Measurements from ENCODE around the gene TFIP11. TPM values are rescaled to one million over a fixed set of nuclear protein-coding genes. Genes with fewer than 3 reads are reported as not detected.

The TFIP11 gene
- total RNA-seq, 2 experiments from 2014 or later: 50.8 to 55.5 TPM

- no peak for DNase-seq
- ChIA-PET CTCF (interaction anchor here (1.2 to 2.2 kb wide), 2 partner anchors 10 to 174 kb away, joined by 6 to 11 read pairs; no protein-coding TSS in a partner anchor), POLR2A (interaction anchor here (1.5 to 2.3 kb wide), 2 partner anchors 8 to 11 kb away, joined by 8 to 10 read pairs; partner anchors contain the start of genes HPS4 and SRRD)
- H3K4me3 Mint-ChIP-seq: no peak overlapping the region
- no peaks in the 10 kb centered on the region for H3K9me3 Mint-ChIP-seq
- no peak overlapping the region for H3K27ac Mint-ChIP-seq
- no peaks in the 10 kb centered on the region for H3K27me3 Mint-ChIP-seq
- H3K36me3 Mint-ChIP-seq (ENCODE audit: low read depth): peaks cover 78% of the 10 kb centered on the region
- peaks cover 14% of the 10 kb centered on the region for H3K4me1 Mint-ChIP-seq
Measured at GRCh38 chr22:26492220-26492619, 20.1 kb downstream of the TFIP11 start.

GRCh38 chr22:26489447-26490036, 22.7 kb downstream of the TFIP11 start:
- H3K27me3 Mint-ChIP-seq: no peaks in the 10 kb centered on the region
- peaks cover 61% of the 10 kb centered on the region for H3K36me3 Mint-ChIP-seq (ENCODE audit: low read depth)
- H3K4me1 Mint-ChIP-seq: peaks cover 31% of the 10 kb centered on the region
- CTCF ChIA-PET: interaction anchor here (1.4 kb wide), 1 partner anchor 14 kb away, joined by 4 read pairs; no protein-coding TSS in a partner anchor
- DNase-seq: no peak
- peak overlapping the region; percentile 65 for H3K27ac Mint-ChIP-seq
- H3K9me3 Mint-ChIP-seq: no peaks in the 10 kb centered on the region
- POLR2A ChIA-PET: interaction anchor here (0.7 to 1.5 kb wide), 2 partner anchors 14 to 183 kb away, joined by 3 read pairs; no protein-coding TSS in a partner anchor
- H3K4me3 Mint-ChIP-seq: no peak overlapping the region

GRCh38 chr22:26487996-26488395, 24.3 kb downstream of the TFIP11 start:
- Mint-ChIP-seq H3K27ac (no peak overlapping the region), H3K9me3 (no peaks in the 10 kb centered on the region), H3K27me3 (no peaks in the 10 kb centered on the region), H3K4me1 (peaks cover 27% of the 10 kb centered on the region), H3K4me3 (no peak overlapping the region), H3K36me3 (ENCODE audit: low read depth) (peaks cover 51% of the 10 kb centered on the region)
- POLR2A ChIA-PET: no interaction called here
- no peak for DNase-seq
- CTCF ChIA-PET: no interaction called here

- Mint-ChIP-seq H3K9me3 (no peaks in the 10 kb centered on the region), H3K36me3 (ENCODE audit: low read depth) (peaks cover 50% of the 10 kb centered on the region), H3K4me3 (no peak overlapping the region), H3K27ac (no peak overlapping the region), H3K4me1 (peaks cover 43% of the 10 kb centered on the region), H3K27me3 (no peaks in the 10 kb centered on the region)
- POLR2A ChIA-PET: interaction anchor here (1.2 to 5.7 kb wide), 2 partner anchors 16 to 186 kb away, joined by 3 to 92 read pairs; no protein-coding TSS in a partner anchor
- CTCF ChIA-PET: interaction anchor here (1.0 kb wide), 1 partner anchor 17 kb away, joined by 3 read pairs; no protein-coding TSS in a partner anchor
- no peak for DNase-seq
Measured at GRCh38 chr22:26486394-26486793, 25.9 kb downstream of the TFIP11 start.

- peak overlapping the region; percentile 58 for H3K27ac Mint-ChIP-seq
- POLR2A ChIA-PET: interaction anchor here (1.2 to 5.7 kb wide), 5 partner anchors 12 to 187 kb away, joined by 3 to 92 read pairs (median 28); no protein-coding TSS in a partner anchor
- H3K9me3 Mint-ChIP-seq: no peaks in the 10 kb centered on the region
- H3K27me3 Mint-ChIP-seq: no peaks in the 10 kb centered on the region
- peaks cover 48% of the 10 kb centered on the region for H3K4me1 Mint-ChIP-seq
- peak overlapping the region; percentile 93 for H3K4me3 Mint-ChIP-seq
- H3K36me3 Mint-ChIP-seq (ENCODE audit: low read depth): peaks cover 45% of the 10 kb centered on the region
- CTCF ChIA-PET: interaction anchor here (1.0 to 3.2 kb wide), 2 partner anchors 16 to 17 kb away, joined by 3 to 32 read pairs; no protein-coding TSS in a partner anchor
- no peak for DNase-seq
Measured at GRCh38 chr22:26485806-26486390, 26.4 kb downstream of the TFIP11 start.

GRCh38 chr22:26485013-26485412, 27.3 kb downstream of the TFIP11 start:
- Mint-ChIP-seq H3K36me3 (ENCODE audit: low read depth) (peaks cover 41% of the 10 kb centered on the region), H3K4me1 (peaks cover 55% of the 10 kb centered on the region)
- POLR2A ChIA-PET: interaction anchor here (0.9 to 5.7 kb wide), 16 partner anchors 7 to 188 kb away, joined by 3 to 92 read pairs (median 9); partner anchors contain the start of genes MIAT and TFIP11

GRCh38 chr22:26484360-26484706, 27.9 kb downstream of the TFIP11 start:
- peak overlapping the region; percentile 93 for H3K4me3 Mint-ChIP-seq
- peaks cover 62% of the 10 kb centered on the region for H3K4me1 Mint-ChIP-seq
- POLR2A ChIA-PET: interaction anchor here (0.9 to 5.7 kb wide), 25 partner anchors 8 to 188 kb away, joined by 3 to 92 read pairs (median 6); partner anchors contain the start of genes MIAT, TFIP11 and TPST2
- peaks cover 39% of the 10 kb centered on the region for H3K36me3 Mint-ChIP-seq (ENCODE audit: low read depth)
- CTCF ChIA-PET: interaction anchor here (0.9 to 3.6 kb wide), 8 partner anchors 11 to 194 kb away, joined by 3 to 32 read pairs (median 8); partner anchors contain the start of gene TFIP11
- H3K9me3 Mint-ChIP-seq: no peaks in the 10 kb centered on the region
- DNase-seq: no peak
- no peaks in the 10 kb centered on the region for H3K27me3 Mint-ChIP-seq
- H3K27ac Mint-ChIP-seq: peak overlapping the region; percentile 71

More at GRCh38 chr22:26485013-26485412, 27.3 kb downstream of the TFIP11 start:
- Mint-ChIP-seq H3K9me3 (no peaks in the 10 kb centered on the region), H3K4me3 (peak overlapping the region; percentile 93), H3K27ac (peak overlapping the region; percentile 58), H3K27me3 (no peaks in the 10 kb centered on the region)
- CTCF ChIA-PET: interaction anchor here (0.9 to 3.2 kb wide), 7 partner anchors 12 to 194 kb away, joined by 3 to 32 read pairs (median 8); partner anchors contain the start of gene TFIP11
- no peak for DNase-seq

GRCh38 chr22:26483439-26484359, 28.6 kb downstream of the TFIP11 start, which contains the start of the genes HPS4 and SRRD:
HPS4 (minus strand) TSS chr22:26483783; CDS start chr22:26481762, 2,021 bp downstream.
SRRD (plus strand) TSS chr22:26483877; CDS start chr22:26483891, 14 bp downstream.
- Mint-ChIP-seq H3K4me1 (peaks cover 68% of the 10 kb centered on the region), H3K4me3 (peak within 1 kb of the TSS; percentile 93), H3K36me3 (ENCODE audit: low read depth) (peaks cover 38% of the 10 kb centered on the region), H3K9me3 (no peaks in the 10 kb centered on the region), H3K27ac (peak within 1 kb of the TSS; percentile 71), H3K27me3 (no peaks in the 10 kb centered on the region)
- POLR2A ChIA-PET: interaction anchor here (0.9 to 5.7 kb wide), 27 partner anchors 9 to 1436 kb away, joined by 3 to 92 read pairs (median 5); partner anchors contain the start of genes MIAT, PITPNB, TFIP11 and TPST2
- CTCF ChIA-PET: interaction anchor here (0.8 to 3.6 kb wide), 9 partner anchors 19 to 195 kb away, joined by 3 to 32 read pairs (median 8); partner anchors contain the start of gene TFIP11
- peak; percentile 93 for DNase-seq

- H3K36me3 Mint-ChIP-seq (ENCODE audit: low read depth): peaks cover 33% of the 10 kb centered on the region
- H3K4me1 Mint-ChIP-seq: peaks cover 71% of the 10 kb centered on the region
- POLR2A ChIA-PET: interaction anchor here (0.9 to 5.7 kb wide), 20 partner anchors 9 to 1436 kb away, joined by 3 to 92 read pairs (median 7); partner anchors contain the start of genes MIAT, PITPNB and TFIP11
Measured at GRCh38 chr22:26483043-26483438, 29.2 kb downstream of the TFIP11 start.

GRCh38 chr22:26482161-26482560, 30.1 kb downstream of the TFIP11 start:
- Mint-ChIP-seq H3K4me3 (peak overlapping the region; percentile 93), H3K27ac (peak overlapping the region; percentile 71), H3K27me3 (no peaks in the 10 kb centered on the region), H3K36me3 (ENCODE audit: low read depth) (peaks cover 37% of the 10 kb centered on the region), H3K4me1 (peaks cover 79% of the 10 kb centered on the region), H3K9me3 (no peaks in the 10 kb centered on the region)
- POLR2A ChIA-PET: interaction anchor here (0.7 to 5.7 kb wide), 9 partner anchors 9 to 190 kb away, joined by 3 to 92 read pairs (median 3); partner anchors contain the start of genes ASPHD2 and TFIP11
- CTCF ChIA-PET: interaction anchor here (1.2 to 3.6 kb wide), 8 partner anchors 19 to 197 kb away, joined by 3 to 17 read pairs (median 6); no protein-coding TSS in a partner anchor
- no peak for DNase-seq

More at GRCh38 chr22:26483043-26483438, 29.2 kb downstream of the TFIP11 start:
- no peaks in the 10 kb centered on the region for H3K9me3 Mint-ChIP-seq
- peak overlapping the region; percentile 93 for H3K4me3 Mint-ChIP-seq
- no peak for DNase-seq
- CTCF ChIA-PET: interaction anchor here (0.8 to 3.6 kb wide), 8 partner anchors 19 to 190 kb away, joined by 4 to 32 read pairs (median 9); partner anchors contain the start of gene TFIP11
- H3K27me3 Mint-ChIP-seq: no peaks in the 10 kb centered on the region
- H3K27ac Mint-ChIP-seq: peak overlapping the region; percentile 71

GRCh38 chr22:26481694-26482093, 30.6 kb downstream of the TFIP11 start:
- no peaks in the 10 kb centered on the region for H3K9me3 Mint-ChIP-seq
- H3K36me3 Mint-ChIP-seq (ENCODE audit: low read depth): peaks cover 41% of the 10 kb centered on the region
- H3K4me1 Mint-ChIP-seq: peaks cover 84% of the 10 kb centered on the region
- no peak for DNase-seq
- ChIA-PET POLR2A (interaction anchor here (0.7 to 5.7 kb wide), 9 partner anchors 9 to 191 kb away, joined by 3 to 92 read pairs (median 3); partner anchors contain the start of genes ASPHD2 and TFIP11), CTCF (interaction anchor here (1.2 to 3.6 kb wide), 8 partner anchors 20 to 197 kb away, joined by 3 to 17 read pairs (median 6); no protein-coding TSS in a partner anchor)
- peak overlapping the region; percentile 93 for H3K4me3 Mint-ChIP-seq
- H3K27me3 Mint-ChIP-seq: no peaks in the 10 kb centered on the region
- H3K27ac Mint-ChIP-seq: peak overlapping the region; percentile 71
